ENCODE data around the gene SUGP1.

SUGP1 gene

GRCh38 chr19:19315444-19315843 is 4.9 kb downstream of the SUGP1 start:
- no peak for TF ChIP-seq CTCF (IDR thresholded peaks at IDR 0.05; ENCODE audit: poor library complexity, severe bottlenecking)
- DNase-seq (ENCODE audit: low spot score), result no peak
- H3K27ac ChIP-seq (ENCODE audit: poor library complexity, severe bottlenecking), result no peak overlapping the region
- no peaks in the 10 kb centered on the region for H3K27me3 ChIP-seq (ENCODE audit: insufficient read depth, poor library complexity, severe bottlenecking)
- 0 out of 3 replicates have a peak, but pooled peaks have one; percentile 15 for ATAC-seq (ENCODE audit: low read depth)
- no peak overlapping the region for H3K4me3 ChIP-seq (ENCODE audit: severe bottlenecking)
- H3K36me3 ChIP-seq (ENCODE audit: low read depth), result peaks cover 41% of the 10 kb centered on the region
- no peaks in the 10 kb centered on the region for H3K9me3 ChIP-seq (ENCODE audit: severe bottlenecking)
- H3K4me1 ChIP-seq (ENCODE audit: insufficient read depth, poor library complexity, severe bottlenecking), result no peaks in the 10 kb centered on the region

GRCh38 chr19:19308373-19308772 is 11.9 kb downstream of the SUGP1 start:
- H3K36me3 ChIP-seq (ENCODE audit: low read depth), result peaks cover 63% of the 10 kb centered on the region
- no peak overlapping the region for H3K27ac ChIP-seq (ENCODE audit: poor library complexity, severe bottlenecking)
- DNase-seq (ENCODE audit: low spot score), result no peak
- TF ChIP-seq CTCF (IDR thresholded peaks at IDR 0.05; ENCODE audit: poor library complexity, severe bottlenecking), result no peak
- H3K27me3 ChIP-seq (ENCODE audit: insufficient read depth, poor library complexity, severe bottlenecking), result no peaks in the 10 kb centered on the region
- no peaks in the 10 kb centered on the region for H3K4me1 ChIP-seq (ENCODE audit: insufficient read depth, poor library complexity, severe bottlenecking)
- ATAC-seq (ENCODE audit: low read depth), result no peak
- no peak overlapping the region for H3K4me3 ChIP-seq (ENCODE audit: severe bottlenecking)
- H3K9me3 ChIP-seq (ENCODE audit: severe bottlenecking), result no peaks in the 10 kb centered on the region

DNA sequence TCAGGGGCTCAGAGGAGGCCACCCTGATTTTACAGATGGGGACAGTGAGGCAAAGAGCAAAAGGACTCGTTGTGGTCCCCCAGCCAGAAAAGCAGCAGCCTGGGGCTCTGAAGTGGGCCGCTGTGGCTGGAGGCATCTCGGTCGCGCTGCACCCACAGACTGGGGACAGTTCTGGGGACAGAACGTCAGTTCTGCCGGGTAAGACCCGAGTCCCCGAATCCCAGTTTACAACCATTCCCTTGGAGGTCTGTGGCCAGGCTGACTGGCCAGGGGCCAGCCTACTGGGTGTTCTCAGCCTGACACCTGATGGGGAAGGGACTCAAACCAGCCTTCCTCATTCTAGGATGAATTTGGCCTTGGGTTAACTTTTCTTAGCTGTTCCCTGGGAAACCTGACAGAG is 14.1 kb downstream of the SUGP1 start:
- Histone ChIP-seq H3K27me3 (ENCODE audit: insufficient read depth, poor library complexity, severe bottlenecking) (no peaks in the 10 kb centered on the region), H3K4me3 (ENCODE audit: severe bottlenecking) (no peak overlapping the region)
- ATAC-seq (ENCODE audit: low read depth), result no peak

DNA sequence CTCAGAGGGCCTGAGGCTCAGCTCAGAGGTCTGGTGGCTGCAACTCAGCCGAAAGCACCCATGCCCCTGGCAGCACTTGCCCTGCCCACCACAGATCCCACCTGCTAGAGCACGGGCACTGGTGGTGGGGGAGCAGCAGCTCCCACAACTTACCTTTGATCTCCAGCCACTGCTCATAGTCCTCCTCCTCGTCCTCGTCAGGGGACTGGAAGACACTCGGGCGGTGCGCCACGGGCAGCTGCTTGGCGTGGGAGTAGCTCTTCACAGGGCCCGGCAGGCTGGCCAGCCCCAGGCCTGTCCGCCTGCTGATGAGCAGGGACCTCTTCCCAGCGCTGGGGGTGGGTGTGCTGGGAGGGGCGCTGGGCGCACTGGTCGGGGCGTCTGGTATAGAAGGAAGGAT is 14.6 kb downstream of the SUGP1 start:
- Histone ChIP-seq H3K27me3 (ENCODE audit: insufficient read depth, poor library complexity, severe bottlenecking) (no peaks in the 10 kb centered on the region), H3K27ac (ENCODE audit: poor library complexity, severe bottlenecking) (no peak overlapping the region), H3K36me3 (ENCODE audit: low read depth) (peaks cover 56% of the 10 kb centered on the region), H3K4me3 (ENCODE audit: severe bottlenecking) (no peak overlapping the region), H3K9me3 (ENCODE audit: severe bottlenecking) (no peaks in the 10 kb centered on the region), H3K4me1 (ENCODE audit: insufficient read depth, poor library complexity, severe bottlenecking) (no peaks in the 10 kb centered on the region)
- no peak for TF ChIP-seq CTCF (IDR thresholded peaks at IDR 0.05; ENCODE audit: poor library complexity, severe bottlenecking)
- ATAC-seq (ENCODE audit: low read depth) (no peak), DNase-seq (ENCODE audit: low spot score) (no peak)

More for the DNA sequence above, 14.1 kb downstream of the SUGP1 start:
- Histone ChIP-seq H3K4me1 (ENCODE audit: insufficient read depth, poor library complexity, severe bottlenecking) (no peaks in the 10 kb centered on the region), H3K36me3 (ENCODE audit: low read depth) (peaks cover 60% of the 10 kb centered on the region), H3K9me3 (ENCODE audit: severe bottlenecking) (no peaks in the 10 kb centered on the region), H3K27ac (ENCODE audit: poor library complexity, severe bottlenecking) (no peak overlapping the region)
- no peak for TF ChIP-seq CTCF (IDR thresholded peaks at IDR 0.05; ENCODE audit: poor library complexity, severe bottlenecking)
- no peak for DNase-seq (ENCODE audit: low spot score)

DNA sequence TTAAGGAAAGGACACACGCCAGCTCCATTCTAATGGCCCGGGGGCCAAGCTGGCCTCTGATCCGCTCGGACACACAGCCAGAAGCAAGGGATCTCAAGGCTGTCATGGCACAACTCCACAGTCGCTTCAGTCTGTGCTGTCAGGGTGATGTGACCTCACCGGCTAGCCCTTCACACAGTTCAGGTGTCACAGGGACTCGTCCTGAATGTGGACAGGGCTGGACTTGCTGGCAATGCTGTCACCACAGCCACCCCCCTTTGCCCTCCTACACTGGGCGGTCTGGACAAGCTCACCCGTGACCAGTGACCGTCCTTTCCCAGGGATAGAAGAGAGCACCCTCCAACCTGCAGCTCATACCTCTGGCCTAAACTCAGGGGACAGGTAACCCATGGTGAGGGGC is 15.2 kb downstream of the SUGP1 start:
- H3K27me3 ChIP-seq (ENCODE audit: insufficient read depth, poor library complexity, severe bottlenecking), result no peaks in the 10 kb centered on the region
- H3K4me1 ChIP-seq (ENCODE audit: insufficient read depth, poor library complexity, severe bottlenecking), result no peaks in the 10 kb centered on the region
- H3K36me3 ChIP-seq (ENCODE audit: low read depth), result peaks cover 49% of the 10 kb centered on the region
- no peak for TF ChIP-seq CTCF (IDR thresholded peaks at IDR 0.05; ENCODE audit: poor library complexity, severe bottlenecking)
- no peak overlapping the region for H3K4me3 ChIP-seq (ENCODE audit: severe bottlenecking)
- no peak for ATAC-seq (ENCODE audit: low read depth)
- no peaks in the 10 kb centered on the region for H3K9me3 ChIP-seq (ENCODE audit: severe bottlenecking)
- no peak for DNase-seq (ENCODE audit: low spot score)
- no peak overlapping the region for H3K27ac ChIP-seq (ENCODE audit: poor library complexity, severe bottlenecking)
